Superior temporal gyrus (tissue), 1 donor: ENCODE data around the gene PIAS2.
"Not testable (repeated sequence)": the region's sequence is repeated elsewhere in the genome, so short reads cannot be mapped to it uniquely, and the experiment has no call there.

Source experiments
- DNase-seq: peaks from one replicate; pipeline ENCODE4 v3.0.0-alpha.2; 2016; ENCODE audit errors: extremely low spot score

The PIAS2 gene, protein sequence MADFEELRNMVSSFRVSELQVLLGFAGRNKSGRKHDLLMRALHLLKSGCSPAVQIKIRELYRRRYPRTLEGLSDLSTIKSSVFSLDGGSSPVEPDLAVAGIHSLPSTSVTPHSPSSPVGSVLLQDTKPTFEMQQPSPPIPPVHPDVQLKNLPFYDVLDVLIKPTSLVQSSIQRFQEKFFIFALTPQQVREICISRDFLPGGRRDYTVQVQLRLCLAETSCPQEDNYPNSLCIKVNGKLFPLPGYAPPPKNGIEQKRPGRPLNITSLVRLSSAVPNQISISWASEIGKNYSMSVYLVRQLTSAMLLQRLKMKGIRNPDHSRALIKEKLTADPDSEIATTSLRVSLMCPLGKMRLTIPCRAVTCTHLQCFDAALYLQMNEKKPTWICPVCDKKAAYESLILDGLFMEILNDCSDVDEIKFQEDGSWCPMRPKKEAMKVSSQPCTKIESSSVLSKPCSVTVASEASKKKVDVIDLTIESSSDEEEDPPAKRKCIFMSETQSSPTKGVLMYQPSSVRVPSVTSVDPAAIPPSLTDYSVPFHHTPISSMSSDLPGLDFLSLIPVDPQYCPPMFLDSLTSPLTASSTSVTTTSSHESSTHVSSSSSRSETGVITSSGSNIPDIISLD

DNA sequence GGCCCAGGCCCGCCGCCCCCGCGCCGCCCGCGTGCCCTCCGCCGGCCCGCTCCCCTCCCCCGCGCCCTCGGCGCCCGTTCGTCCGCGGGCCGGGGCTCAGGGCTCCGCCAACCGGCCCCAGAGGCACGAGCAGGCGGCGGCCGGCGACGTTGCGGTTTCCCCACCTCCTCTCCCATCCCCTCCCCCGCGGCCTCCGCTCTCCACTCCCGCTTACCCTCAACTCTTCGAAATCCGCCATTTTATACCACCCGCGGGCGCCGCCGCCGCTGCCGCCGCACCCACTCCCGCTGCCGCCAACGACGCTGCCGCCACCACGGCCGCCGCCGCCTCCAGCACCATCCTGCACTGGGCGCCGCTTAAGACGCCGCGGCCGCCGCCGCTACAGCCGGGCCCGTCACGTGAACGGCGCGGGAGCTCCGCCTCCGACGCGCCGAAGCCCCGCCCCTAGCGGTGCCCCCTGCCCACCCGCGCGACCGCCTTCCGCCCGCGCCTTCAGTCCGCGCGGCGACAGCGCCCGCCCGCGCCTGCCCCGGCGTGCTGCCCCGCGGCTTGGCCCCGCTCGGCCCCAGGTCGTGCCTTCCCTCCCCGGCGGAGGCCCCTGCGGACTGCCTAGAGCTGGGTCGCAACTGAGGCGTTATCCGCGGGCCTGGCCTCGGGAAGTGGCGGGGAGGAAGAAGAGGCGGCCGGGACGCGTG, at the start of gene PIAS2, which contains the start of gene KATNAL2:
PIAS2 (minus strand) TSS at position 400 of the 695 bp plus-strand sequence; CDS start at position 238, 162 bp downstream.
KATNAL2 (plus strand) TSS at position 495 of the 695 bp plus-strand sequence. CDS start 29,271 bp downstream, outside the sequence.
- DNase-seq, result peak; percentile 84

GRCh38 chr18:46966266-46966665, 49.0 kb upstream of the PIAS2 start:
- DNase-seq, result not testable (repeated sequence)

GRCh38 chr18:46964579-46965293, 47.4 kb upstream of the PIAS2 start:
- DNase-seq, result not testable (repeated sequence)

- not testable (repeated sequence) for DNase-seq
These were observed 46.6 kb upstream of the PIAS2 start for GRCh38 chr18:46963656-46964578.

- no peak for DNase-seq
These were observed 40.9 kb upstream of the PIAS2 start for GRCh38 chr18:46958209-46958608.

DNA sequence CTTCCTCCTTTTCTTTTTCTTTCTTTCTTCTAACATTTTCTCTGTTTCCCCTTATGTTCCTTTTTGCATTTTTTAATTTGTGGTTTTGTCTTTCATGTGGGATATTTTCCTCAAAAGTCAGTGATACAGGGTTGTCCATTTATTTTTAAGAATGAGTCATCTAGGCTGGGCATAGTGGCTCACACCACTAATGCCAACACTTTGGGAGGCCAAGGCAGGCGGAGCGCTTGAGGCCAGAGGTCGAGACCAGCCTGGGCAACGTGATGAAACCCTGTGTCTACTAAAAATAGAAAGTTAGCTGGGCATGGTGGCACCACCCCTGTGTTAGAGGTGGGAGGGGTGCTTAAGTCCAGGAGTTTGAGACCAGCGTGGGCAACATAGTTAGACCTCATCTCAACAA, 35.9 kb upstream of the PIAS2 start:
- no peak for DNase-seq

GRCh38 chr18:46950064-46950656, 32.9 kb upstream of the PIAS2 start:
- no peak for DNase-seq

GRCh38 chr18:46946656-46947282, 29.5 kb upstream of the PIAS2 start:
- peak; percentile 90 for DNase-seq

DNA sequence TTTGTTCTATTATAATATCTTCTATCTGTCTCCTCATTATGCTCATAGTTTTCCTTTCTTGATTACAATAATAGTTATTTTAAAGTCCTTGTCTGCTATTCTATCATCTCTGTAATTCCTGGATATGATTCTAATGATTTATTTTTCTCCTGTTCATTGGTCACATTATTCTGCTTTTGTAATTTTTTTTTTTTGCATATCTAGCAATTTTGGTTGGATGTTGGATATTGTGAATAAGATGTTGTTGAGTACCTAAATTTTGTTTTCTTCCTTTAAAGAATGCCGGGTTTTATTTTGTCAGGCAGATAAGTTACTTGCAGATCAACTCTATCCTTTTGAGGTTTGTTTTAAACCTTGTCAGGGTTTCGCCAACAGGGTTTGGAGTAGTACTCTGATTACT, 25.3 kb upstream of the PIAS2 start:
- no peak for DNase-seq

DNA sequence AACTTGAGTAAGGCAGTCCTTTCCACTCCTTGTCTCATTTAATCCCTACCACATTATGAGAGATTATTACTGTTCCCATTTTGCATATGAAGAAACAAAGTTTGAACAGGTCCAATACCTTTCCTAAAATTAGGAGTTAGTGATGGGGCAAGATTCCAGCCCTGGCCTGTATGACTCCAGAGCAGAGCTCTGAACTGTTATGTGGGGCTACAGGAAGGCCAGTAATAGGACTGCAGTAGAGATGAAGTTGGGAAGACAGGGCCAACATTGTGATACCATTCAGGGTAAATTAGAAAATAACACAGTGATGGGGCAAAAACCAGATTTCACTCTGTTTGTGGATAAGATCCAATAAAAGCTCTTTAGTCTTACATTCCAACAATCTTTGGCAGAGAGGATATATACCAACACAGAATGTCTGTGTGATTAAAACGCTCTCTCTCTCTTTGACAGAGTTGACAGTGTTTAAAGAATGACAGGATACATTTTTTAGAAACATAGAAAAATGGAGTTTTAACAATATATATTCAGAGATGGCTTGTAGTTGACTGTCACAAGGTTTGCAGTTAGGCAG, 22.8 kb upstream of the PIAS2 start:
- no peak for DNase-seq

DNA sequence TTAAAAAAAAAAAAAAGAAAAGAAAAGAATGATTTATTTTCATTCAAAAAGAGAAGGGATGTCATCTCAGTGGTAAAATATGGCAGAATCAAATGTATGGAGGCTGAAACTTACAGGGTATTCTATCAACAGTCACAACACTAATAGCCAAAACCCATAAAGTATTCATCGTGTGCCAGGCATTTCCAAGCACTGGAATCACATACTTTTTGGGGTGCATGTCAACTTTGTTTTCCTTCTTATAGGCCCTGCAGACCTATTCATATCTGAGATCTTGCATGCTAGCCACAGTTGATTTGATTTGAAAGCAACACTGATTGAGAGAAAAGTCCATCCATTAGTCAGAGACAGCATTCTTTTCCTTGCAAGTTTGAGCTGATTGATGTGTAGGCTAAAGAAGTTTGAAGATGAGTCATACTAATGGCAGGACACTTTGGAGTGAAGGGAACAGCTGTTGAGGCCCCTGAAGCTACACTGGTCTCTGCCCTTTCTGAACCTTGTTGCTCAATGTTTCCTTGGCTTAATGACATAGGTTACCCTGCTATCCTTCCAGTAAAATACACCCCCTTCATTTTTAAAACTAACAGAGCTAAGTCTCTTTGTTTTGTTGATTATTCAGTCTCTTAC, 22.1 kb upstream of the PIAS2 start:
- no peak for DNase-seq

- no peak for DNase-seq
These were observed 3.3 kb upstream of the PIAS2 start for GRCh38 chr18:46920653-46921052.

DNA sequence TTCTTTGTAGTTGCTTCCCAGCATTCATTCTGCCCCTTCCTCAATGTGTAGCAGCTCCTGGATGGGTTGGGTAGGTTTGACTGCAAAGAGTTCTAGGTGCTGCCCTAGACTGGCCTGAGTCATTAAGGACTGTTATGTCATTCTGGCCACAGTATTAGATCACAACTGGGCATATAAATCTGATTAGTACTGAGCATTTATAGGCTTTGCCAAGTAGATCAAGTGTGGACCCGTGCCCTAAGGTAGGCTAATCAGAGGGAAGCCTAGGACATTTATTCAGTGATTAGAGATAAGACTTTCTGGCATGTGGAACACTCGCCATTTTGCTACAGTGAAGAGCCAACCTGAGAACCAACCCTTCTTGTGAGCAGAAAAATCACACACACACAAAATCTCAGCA, 2.8 kb upstream of the PIAS2 start:
- DNase-seq, result no peak

GRCh38 chr18:46917803-46918600, 695 bp upstream of the PIAS2 start:
- DNase-seq, result peak; percentile 40

GRCh38 chr18:46916551-46917107, 678 bp downstream of the PIAS2 start:
- DNase-seq, result peak; percentile 69

GRCh38 chr18:46915800-46916550, 1.3 kb downstream of the PIAS2 start:
- DNase-seq, result no peak

DNA sequence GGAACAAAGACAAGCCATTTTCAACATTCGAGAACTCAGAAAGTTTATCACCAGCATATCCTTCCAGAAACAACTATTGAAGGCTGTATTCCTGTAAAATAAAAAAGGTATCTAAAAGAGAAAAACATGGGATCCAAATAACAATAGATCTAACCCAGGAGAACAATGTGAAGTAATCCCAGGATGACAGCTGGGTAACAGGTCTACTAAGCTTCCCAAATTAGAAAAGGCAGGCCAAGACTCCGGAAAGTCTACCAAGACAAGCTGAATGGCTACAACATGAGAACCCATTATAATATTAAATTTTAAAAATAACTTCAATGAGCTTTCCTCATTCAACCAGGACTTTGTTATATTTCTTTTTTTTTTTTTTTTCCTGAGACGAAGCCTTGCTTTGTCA, 6.5 kb downstream of the PIAS2 start:
- DNase-seq, result peak; percentile 3
